GM18498 (cell line): Measurements from ENCODE around the gene SCN5A.
"Not testable (repeated sequence)": the region's sequence is repeated elsewhere in the genome, so short reads cannot be mapped to it uniquely, and the experiment has no call there.

Experiments used
- ATAC-seq: cut with Tn5 transposase; IDR thresholded peaks from one replicate; pipeline ENCODE4 v1.9.1; 2021; ENCODE audit warnings: mild to moderate bottlenecking, moderate library complexity; ENCODE audit not compliant: unreplicated experiment

The SCN5A gene

DNA sequence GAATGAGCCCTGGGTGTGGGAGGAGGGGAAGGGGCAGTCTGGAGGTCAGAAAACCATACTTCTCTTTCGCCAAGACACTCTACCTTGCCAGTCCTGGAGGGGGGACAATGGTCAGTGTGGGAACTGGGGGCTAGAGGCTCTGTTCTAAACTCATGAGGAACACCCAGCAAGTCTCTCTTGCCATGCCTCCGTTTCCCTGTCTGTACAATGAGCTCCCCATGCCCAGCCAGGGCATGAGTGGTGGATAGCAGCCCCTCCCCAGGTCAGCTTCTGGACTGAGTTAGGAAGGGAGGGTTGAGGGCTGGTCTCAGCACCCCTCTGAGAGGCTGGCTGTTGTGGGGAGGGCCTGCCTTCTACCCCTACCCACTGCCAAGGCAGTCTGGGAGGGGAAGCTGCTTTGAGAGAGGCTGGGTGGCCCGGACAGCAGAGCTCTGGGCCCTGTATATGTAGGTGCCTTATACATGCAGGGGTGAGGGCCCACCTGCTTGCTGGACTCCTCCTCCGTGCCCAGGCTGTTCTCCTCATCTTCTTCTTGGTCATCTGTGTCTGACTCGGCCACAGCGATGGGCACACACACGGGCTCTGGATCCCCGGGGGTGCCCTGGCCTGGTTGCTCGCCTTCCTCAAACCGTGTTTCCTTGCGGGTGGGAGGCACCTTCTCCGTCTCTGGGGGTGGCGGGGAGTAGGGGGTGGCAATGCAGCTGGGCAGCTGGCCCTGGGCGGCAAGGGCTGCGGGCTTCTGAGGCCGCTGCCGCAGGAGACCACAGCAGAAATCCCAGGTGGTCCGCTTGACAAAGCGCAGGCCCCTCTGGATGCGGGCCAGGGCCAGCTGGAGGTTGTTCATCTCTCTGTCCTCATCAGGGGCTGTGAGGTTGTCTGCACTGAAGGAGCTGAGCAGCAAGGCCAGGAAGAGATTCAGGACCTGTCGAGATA lies 68.8 kb downstream of the SCN5A start:
- no peak for ATAC-seq

- peak; percentile 58 for ATAC-seq
Measured at GRCh38 chr3:38579551-38580449, 69.7 kb downstream of the SCN5A start.

DNA sequence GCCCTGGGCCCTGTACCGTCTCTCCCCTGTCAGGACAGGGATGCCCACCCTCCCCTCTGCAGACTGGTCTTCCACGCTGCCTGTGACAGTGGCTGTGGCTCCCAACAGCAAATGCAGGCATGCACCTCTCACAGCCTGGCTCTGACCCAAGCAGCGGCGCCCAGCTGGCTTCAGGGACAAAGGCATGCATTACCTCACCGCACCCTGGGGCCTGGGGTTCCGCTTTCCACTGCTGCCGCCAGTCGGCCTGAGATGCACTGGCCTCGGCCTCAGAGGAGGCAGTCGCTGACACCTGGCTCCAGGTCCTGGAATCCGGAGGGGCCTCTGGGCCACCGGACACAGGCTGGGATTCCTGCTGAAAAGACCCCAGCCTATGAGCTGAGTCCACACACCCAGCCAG lies 70.3 kb downstream of the SCN5A start:
- ATAC-seq = no peak

- no peak for ATAC-seq
Measured at GRCh38 chr3:38578551-38578950, 70.9 kb downstream of the SCN5A start.

DNA sequence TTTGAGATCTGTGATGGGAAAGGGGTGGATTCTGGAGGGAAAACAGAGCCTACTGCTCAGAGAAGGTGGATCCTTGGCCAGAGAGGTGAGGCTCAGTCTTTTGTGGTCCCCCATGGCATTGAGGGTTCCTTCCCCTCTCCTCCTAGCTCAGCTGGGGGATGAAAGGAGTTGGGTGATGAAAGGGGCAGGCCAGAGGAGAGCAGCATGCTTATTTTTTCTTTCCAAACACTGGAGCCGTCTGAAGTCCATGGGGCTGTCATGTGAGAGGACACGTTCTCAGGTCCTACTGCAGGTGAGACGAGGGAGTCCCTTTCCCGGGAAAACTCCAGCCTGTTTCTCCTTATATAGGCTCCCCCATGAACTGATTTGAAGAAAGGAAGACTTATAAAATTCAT lies 71.4 kb downstream of the SCN5A start:
- no peak for ATAC-seq

DNA sequence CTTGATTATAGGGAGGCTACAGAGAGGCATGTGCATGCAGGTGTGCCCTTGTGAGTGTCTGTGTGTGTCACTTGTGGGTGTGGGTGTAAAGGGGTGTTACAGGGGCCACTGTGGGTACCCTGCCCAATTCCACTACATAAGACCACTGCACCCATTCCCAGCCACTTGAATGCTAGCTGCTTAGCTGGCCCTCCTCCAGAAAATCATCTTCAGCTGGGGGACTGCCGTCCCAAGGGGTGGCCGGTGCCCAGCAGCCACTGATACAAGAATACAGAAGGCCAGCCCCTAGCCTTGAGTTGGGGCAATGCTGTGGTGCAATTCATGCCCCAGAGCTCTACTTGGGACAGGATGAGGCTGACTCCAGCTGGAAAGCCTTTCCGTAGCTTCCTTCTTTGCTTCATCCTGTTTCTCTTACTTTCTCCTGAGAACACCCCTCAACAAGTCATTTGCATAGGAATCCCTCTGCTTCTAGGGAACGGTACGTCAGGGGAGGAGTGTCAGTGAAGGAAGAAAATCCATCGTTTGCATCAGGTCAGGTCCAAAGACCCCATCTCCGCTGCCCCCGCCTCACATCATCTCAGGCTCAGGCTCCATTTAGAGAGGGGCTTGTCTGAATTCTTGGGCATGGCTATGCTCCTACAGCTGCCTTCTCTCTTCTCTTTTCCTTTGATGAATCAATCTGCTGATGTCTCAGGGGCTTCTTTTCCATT lies 72.0 kb downstream of the SCN5A start:
- ATAC-seq = no peak

DNA sequence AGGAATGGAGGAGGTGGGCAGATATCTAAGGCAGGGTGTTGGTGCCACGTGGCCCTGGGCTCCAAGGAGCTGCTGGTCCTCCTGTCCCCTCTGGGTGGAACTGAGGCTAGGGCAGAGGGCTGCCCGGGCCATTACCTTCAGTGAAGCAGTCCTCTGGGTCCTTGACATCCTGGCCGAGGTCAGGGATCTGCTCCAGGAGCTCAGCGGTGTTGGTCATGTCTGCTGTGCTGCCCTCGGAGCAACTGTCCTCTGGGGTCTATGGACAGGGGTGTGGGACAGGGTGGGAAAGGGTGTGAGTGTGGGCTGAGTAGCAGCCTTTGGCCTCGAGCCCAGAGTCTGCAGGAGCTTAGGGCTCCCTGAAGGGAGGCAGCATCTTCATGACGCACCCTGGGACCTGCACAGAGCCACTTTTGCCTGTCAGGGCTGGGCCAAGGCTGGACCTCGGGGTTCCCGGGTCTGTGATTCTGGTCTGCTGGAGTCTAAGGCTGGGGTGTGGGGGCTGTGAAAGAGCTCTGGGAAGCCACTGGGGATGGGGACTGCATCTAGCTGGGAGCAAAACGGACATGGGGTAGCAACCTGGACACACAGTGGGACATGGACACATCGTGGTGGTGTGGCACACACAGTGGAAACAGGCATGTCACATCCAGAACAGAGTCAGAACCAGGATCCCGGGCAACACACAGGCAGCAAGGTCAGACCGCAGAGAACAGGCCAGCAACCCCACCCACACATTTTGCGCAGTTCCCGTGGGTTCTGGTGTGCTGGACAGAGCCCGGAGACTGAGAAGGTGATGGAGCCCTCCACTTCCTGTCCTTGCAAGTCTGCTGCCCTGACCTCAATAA lies 72.7 kb downstream of the SCN5A start:
- no peak for ATAC-seq

GRCh38 chr3:38576131-38576525 lies 73.4 kb downstream of the SCN5A start:
- no peak for ATAC-seq

DNA sequence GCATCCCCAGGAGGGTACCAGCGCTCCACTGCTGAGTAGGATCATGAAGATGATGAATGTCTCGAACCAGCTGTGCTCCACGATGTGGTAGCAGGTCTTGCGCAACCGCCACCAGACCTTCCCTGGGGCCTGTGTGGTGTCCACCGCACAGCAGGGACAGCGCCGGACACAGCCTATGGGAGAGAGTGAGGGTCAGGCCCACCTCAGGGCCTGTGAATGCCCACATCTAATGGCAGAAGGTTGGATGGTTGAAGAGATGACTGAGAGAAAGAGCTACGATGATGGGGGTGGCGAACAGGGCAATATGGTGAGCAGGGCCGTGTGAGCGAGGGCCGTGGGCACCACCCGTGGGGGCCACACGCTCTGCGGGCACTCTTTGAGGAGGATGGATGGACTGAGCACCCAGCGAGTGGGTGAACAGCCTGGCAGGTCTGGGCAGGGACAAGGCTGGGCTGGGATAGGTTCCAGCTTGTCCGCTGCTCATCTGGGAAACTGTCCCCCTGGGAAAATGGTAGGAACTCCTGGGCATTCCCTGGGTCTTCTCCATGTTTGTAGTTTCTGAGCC lies 74.1 kb downstream of the SCN5A start:
- ATAC-seq = no peak

GRCh38 chr3:38574411-38575278 lies 74.8 kb downstream of the SCN5A start:
- no peak for ATAC-seq

GRCh38 chr3:38573556-38573955 lies 75.9 kb downstream of the SCN5A start:
- no peak for ATAC-seq

DNA sequence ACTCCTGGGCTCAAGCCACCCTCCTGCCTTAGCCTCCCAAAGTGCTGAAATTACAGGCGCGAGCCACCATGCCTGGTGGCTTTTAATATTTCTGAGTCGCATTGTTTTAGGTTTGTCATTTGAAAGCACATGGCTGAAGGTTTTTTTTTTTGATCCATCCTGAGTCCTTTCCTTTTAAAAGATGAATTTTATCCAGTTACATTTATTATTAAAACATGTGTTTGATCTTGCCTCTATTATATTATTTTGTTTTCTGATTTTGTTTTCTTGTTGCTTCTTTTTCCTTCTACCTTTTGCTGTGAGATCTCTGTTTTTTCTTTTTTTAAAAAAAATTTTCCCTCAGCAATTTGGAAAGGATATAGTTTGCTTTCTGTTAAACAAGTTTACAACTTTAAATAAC lies 76.4 kb downstream of the SCN5A start:
- no peak for ATAC-seq

DNA sequence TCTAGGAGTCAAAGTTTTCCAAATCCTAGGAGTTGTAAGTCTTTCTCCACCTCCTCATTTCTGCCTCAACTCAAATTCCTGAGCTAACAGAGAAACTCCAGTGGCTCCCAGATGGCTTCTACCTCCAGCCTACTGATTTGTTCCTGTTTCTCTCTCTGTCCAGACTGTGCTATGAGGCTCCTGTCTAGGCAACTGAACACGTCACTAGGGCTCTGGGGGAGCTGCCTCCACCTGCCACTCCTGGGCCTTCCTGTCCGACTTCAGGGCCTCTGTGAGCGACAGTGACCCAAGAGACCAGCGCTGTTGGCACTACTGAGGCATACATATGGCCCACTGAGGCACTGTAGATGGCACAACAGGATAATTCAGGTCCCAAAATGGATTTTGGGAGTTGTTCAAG lies 82.0 kb downstream of the SCN5A start:
- no peak for ATAC-seq

DNA sequence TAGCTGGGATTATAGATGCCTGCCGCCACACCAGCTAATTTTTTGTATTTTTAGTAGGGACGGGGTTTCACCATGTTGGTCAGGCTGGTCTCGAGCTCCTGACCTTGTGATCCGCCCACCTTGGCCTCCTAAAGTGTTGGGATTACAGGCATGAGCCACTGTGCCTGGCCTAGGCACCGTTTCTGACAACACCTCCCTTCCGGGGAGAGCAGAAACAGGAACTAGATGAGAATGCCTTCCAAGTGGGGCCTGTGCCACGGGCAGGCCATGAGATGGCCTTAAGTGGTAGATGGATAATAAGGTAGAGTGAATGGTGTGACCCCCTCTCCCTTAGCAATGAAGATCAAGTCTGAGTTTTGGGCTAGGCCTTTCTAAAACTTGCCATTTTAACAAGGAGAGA lies 82.7 kb downstream of the SCN5A start:
- ATAC-seq = not testable (repeated sequence)

- no peak for ATAC-seq
Measured at GRCh38 chr3:38566215-38566528, 83.3 kb downstream of the SCN5A start.

- no peak for ATAC-seq
Measured at GRCh38 chr3:38565339-38566214, 83.9 kb downstream of the SCN5A start.

- ATAC-seq = no peak
Measured at GRCh38 chr3:38564631-38565338, 84.7 kb downstream of the SCN5A start.

DNA sequence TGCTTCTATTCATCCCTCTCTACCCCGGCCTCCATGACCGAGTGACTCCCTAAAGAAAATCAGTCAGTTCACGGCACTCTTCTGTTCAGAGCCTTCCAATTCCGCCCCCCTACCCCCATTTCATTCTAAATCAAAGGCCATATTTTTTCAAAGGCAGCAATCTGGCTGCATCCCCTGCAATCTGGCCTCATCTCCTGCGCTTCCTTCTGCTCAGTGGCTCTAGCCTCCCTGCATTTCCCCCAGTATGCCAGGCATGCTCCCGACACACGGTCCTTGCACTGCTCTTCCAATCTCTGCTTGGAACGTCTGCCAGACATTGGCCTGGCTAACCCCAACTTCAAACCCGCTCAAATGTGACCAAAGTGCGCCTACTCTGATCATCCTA lies 85.6 kb downstream of the SCN5A start:
- ATAC-seq = no peak
